HG02970 (cell line): ENCODE measurements around the gene TGM5.

ENCODE experiments used
- ATAC-seq: cut with Tn5 transposase; IDR thresholded peaks from one replicate; pipeline ENCODE4 v1.9.1; 2021; ENCODE audit warnings: mild to moderate bottlenecking, moderate library complexity, moderate number of reproducible peaks; ENCODE audit not compliant: unreplicated experiment, low FRiP score

Gene TGM5

DNA sequence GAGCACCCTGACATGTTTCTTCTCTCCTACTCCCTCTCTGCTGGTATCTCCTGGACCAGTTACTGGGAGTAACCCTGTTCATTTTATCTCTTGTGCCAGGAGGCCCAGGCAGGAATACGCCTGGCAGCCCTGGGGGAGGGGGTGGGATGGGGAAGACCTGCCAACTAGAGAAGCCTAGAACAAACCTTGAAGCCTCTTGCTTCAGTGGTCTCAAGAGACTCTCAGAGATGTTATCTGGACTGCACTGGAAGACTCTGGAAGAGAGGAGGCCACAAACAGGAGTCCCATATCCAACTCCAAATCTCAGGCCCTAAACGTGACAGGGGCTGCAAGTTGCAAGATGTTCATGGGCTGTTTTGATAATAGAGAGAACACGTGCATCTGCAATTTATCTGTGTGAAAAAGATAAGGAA, 45.7 kb downstream of the TGM5 start, which contains the start of gene EPB42:
EPB42 (minus strand) TSS at position 28 of the 413 bp plus-strand sequence. CDS start 193 bp downstream, outside the sequence.
- ATAC-seq = no peak

DNA sequence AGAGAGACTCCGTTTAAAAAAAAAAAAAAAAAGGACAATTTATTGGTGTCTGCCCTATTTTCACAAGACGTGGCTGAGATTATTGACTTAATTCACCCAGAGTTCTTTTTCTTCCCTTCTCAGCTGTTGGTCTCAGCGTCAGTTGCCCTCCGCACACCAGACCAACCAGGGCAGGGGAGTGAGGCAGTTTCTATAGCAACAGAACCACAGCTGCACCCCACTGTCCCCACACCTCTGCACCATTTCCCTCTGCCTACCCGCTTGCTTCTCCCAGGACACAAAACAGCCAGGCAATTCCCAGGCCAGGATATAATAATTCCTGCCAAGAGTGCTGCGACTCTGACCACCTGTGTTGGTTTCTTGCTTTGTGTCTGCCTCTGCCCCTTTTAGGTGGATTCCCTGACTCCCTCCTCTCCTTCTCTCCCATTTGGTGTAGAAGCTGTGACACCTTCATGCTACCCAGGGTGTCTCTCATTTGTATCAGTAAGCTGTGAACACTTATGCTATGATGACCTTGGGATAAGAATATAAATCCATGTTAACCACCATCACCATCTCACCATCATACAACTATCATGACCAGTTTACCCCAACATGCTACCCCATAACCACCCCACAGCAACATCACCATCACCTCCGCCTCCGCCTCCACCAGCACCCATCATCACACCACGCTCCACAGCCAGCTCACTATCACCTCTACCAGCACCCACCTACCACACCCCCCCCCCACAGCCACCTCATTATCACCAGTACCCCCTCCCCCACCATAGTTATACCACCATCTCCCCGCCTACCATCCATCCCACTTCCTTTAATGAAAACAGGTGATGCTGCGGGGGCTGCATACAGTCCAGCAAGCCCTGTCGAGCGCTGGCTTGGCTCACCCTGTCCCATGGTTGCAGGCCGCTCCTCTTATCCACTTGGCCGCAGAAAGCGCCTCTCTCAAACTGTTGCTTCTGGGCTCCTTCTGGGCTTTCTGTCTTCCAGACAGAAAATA, 46.5 kb downstream of the TGM5 start:
- no peak for ATAC-seq

DNA sequence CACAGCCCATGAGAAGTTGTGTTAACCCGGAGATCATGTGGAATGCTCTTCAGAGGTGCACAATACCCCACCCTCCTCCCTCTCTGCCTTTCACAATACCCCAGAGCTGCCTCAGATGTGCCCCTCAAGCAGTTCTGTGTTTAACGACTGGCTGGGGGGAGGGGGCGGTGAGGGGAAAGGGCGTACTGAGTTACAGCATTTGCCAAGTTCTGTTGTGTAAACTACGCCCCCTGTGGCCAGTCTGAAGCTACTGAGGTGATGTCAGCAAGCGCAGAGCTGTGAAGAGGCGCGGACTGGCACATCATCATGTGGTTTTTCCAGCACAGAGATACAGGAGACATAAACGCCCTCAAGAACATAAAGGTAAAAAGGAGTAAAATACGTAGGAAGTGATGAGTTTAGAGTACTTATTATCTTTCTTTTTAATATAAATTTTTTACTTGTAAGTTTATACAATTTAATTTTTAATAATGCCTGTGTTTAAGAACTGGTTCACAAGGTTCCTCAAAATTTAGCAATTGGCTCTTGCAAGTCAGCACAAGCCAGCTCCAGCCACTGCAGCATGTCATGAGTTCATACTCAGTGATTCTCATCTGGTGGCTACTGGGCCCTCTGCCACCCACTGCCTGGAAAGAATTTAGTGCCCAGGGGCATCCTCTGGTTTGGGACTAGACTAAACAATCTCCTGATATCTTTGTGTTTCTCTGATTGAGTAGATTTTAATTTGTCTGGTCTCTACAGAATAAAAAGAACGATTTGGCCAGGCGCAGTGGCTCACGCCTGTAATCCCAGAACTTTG, 47.6 kb downstream of the TGM5 start:
- no peak for ATAC-seq

DNA sequence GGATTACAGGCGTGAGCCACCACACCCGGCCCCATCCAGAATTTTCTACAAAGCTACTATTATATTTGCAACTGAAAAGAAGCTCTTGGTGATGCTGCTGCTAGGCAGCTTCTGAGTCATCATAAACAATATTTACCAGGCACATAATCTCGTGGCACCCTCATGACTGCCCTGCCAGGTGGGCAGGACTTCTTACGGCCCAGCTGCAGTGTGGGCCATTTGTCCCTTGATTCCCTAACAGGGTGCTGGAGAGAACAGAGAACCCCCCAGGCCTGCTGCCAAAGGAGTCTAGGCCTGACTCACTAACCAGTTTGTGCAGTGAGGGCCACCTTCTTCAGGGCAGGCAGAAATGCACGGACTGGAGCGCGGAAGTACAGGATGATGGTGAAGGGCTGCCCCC, 50.8 kb downstream of the TGM5 start:
- no peak for ATAC-seq

DNA sequence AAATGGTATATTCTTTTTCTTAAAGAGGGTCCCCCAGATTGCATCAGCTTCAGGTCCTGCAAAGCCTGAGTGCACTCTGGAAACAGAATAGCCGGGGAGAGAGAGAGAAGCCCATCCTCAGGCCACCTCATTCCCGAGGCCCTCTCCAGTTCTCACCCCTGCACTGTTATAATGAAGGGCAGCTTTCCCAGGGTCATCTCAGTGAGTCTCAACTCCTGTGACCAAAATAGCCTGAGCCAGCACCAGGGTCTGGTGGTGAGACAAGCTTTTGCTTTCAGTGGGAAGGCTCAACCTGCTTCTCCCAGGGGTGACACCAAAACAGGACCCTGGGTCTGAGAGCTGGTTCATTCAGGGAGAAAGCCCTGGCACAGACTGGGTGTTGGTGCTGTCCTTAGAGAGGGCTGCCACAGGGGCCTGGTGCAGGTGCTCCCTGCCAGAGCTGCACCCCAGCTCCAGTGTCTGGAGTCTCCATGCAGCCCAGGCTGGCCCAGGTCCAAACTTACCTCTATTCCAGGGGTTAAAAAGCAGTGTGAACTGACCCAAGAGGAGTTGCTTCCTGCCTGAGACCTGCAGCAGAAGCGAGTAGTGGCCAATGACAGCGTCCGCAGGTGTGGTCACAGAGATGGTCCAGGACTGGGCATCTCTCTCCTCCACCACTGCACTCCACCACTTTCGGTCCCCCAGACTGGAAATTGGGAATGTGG, 52.0 kb downstream of the TGM5 start:
- ATAC-seq = no peak

DNA sequence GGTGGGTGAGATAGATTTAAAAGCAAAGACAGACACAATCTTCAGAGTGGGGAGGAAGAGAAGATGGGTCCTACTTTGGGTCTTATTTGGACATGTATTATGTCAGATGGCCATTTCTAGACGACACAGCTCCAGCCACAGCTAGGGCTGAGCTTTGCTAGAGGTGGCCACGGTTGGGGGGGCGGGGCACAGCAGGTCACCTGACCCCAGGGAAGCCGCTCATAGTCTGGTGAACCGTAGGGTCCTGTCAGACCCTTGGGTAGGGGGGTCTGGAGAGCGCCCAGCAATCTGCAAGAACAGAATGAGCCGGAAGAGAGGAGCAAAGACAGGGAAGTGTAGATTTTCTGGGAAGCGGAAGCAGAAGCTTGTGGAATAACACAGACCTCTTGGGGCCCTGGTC, 52.6 kb downstream of the TGM5 start:
- no peak for ATAC-seq

DNA sequence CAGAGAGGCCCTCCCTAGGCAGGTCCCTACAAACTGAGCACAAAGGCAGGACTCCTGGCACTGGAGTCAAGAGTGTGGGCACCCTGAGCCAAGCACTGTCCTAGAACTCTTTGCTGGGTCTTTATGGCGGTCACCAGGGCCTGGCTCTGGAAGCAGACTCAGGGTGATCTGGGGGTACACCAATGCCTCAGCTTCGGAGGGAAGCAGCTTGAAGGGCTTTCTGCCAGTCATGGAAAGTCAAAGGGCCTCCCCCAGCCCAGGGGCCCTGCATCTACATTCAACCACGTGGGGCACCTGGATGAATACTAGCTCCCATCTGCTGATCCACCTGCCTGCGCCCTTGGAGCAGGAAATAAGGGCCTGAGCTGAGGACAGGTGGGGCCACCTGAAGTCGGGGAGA, 53.3 kb downstream of the TGM5 start:
- ATAC-seq = no peak

DNA sequence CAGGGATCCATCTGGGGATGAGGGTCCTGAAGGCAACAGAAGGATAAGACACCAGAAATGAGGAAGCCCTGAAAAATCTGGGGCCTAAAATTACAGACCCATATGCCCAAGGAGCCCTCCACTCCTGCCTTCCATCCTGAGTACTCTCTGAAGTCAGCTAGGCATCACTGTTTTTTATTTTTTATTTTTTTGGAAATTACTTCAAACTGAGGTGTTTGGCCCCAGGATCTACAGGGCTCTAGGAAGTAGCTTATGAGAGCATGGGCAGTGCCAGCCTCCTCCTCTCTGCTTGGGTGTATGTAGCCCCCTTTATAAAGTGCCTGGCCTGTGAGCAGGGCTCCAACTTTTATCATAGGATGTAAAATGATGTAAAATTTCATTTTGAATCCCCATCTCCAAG, 53.8 kb downstream of the TGM5 start:
- ATAC-seq = no peak

DNA sequence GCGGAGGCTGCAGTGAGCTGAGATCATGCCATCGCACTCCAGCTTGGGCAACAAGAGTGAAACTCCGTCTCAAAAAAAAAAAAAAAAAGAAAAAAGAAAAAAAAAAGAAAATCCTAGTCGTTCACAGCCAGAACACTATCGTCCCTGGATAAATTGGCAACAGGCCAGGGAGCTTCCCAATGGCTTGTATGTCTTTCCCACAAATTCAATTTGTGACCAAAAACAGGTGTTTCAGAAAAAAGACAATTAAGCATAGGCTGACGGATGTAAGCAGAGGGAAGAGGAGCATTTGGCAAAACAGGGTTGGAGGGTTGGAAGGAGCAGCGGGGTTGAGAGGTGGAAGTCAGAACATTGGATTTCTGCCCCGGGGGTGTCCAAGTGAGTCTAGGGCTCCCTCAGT, 54.4 kb downstream of the TGM5 start:
- no peak for ATAC-seq

DNA sequence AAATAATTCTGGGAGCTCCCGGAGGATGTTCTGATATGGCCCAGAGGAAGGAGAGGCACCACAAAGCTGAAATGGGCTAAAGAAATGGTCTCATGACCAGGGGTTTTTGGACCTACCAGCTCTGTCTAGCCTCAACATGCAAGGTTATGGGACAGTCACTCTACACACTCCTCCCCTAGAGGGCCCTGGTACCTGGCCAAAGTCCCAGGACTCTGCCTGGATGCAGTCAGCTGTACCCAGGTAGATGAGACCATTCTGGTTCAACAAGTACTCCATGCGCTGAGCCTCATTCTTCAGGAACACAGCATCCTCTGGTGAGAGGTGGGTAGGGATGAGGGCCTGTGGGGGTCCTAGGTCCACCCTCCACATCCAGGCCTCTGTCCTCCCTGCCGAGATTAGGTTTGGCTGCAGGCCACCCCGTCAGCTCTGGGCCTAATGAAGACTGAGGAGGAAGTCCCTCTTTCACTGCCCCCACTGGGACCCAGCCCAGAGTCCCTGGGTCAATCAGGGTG, 55.4 kb downstream of the TGM5 start:
- no peak for ATAC-seq

DNA sequence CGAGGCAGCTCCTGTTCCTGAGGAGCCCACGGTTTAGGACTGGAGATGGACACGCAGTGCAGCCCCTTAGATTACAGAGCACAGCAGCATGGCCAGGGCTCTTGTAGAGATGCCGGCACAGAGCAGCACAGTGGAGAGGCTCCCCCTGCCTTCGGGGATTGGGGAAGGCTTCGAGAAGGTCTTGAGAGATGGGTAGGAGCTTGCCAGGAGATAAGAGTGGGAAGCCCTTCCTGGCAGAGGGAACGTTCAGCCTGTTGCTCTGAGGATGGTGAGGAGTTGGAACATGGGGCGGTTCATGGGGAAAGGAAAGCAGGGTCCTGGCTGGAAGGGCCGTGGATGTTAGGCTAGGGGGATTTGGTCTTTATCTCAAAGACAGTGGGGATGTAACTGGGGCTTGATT, 55.9 kb downstream of the TGM5 start:
- ATAC-seq = no peak

DNA sequence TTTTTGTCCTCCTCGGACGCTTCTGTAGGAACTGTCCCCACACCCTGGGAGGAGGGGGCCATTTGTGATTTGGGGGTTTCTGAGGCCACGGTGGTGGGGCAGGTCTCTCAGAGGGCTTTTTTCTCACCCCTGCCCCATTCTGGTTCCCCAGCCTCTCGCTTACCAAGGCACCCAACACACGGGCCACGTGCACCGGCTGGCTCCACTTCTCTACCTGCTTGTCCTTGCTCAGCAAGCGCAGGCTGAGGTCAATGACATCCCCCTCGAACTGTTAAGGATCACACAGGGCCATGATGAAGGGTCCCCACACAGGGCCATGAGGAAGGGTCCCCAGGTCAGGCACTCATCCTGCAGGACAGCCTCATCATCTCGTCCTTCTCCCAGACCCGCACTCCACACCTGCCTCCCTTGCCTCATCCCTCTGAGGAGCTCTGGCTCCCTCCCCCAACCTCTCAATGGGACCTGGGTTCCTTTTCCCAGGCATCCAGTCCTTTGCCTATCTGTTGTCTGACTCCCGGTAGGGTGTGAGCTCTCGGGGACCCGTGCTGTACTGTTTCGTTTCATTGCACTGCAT, 56.5 kb downstream of the TGM5 start:
- no peak for ATAC-seq

DNA sequence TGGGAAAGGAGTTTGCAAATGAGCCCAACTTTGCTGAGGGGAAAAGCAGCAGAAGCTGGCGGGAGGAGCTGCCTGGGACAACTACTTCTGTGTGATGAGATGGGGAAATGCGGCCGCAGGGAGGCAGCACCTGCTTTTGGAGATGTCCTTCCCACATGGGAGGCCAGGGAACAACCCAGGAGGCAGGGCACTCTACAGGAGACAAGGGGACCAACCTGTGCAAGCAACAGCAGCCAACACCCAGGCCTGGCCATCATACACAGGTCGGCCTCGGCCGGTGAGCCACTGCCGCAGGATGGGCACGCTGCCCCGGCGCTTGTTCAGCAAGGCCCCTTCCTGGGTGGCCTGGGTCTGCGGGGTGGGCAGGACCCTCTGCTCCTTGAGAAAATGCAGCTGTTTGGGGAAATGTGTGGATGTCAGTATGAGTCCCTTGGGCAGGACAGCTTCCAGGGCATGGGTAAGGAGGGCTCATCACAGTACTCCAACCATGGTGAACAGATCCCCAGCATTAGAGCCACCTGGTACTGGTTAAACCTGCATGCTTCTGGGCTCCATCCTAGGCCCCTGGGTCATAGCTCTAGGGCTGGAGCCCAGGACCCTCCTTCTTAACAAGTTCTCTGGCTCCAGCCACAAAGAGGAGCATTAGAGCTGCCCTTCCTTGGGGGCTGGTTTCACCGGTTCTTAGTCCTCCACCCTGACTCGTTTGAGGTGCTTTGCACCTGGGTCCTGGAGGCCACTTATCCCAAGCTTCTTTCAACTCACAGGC, 57.5 kb downstream of the TGM5 start:
- ATAC-seq = no peak

DNA sequence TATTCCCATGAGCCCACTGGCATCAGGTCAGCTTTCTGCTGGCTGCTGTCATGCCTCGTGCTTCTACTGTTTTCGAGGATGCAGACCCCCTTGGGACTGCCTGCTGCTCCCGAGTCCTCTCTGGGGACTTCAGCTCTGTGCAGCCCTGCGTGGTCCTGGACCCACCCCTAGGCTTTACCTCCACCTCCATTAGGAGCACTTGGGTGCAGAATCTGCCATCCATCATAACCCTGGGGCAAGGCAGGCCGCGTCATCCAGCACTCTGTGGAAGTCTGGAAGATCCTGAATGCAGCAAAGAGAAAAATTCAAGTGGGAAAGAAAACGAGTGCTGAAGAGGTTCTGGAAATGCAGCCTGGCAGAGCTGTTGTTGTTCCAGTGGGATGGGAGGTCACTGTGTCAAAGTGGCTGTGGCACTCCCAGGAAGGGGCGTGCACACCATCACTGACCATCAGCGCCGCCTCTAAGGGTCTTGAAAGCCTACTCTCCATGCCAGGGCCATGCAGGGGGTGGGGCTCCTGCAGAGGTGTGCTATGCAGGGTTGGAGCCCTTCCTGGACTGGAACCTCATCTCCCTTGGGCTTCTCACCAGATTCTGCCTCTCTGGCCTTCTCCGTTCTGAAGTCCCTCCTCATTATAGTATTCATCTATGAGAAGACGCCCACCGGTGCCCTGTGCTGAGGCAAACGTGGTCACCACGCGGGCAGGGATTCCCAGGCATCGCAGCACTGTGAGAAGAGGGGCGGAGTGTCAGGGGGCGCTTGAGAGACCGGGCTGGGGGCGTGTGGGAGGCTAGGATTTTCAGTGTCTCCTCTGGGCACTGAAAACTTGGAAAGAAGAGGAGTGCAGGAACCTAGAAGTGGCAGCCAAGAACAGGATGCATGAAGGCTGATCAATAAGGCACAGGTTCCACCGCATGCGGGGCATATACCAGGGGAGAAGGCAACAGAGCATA, 58.4 kb downstream of the TGM5 start:
- ATAC-seq = no peak

DNA sequence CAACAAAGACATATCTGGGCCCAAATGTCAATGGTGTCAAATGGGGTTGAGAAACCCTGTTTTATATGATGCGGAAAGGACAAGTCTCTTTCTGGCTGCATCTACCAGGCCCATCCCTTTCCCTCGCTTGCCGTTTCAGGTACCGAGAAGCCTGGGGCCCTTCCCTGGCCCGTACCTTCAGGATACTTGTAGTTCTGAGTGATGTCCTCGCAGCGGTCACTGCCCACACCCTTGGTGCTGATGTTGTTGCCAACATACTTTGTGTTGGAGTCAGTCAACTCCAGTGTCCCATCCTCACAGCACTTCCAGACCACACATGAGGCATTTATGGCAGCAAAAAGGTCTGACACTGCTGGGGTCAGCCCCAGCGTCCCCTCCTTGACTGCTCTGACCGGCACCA, 59.7 kb downstream of the TGM5 start:
- ATAC-seq = no peak

DNA sequence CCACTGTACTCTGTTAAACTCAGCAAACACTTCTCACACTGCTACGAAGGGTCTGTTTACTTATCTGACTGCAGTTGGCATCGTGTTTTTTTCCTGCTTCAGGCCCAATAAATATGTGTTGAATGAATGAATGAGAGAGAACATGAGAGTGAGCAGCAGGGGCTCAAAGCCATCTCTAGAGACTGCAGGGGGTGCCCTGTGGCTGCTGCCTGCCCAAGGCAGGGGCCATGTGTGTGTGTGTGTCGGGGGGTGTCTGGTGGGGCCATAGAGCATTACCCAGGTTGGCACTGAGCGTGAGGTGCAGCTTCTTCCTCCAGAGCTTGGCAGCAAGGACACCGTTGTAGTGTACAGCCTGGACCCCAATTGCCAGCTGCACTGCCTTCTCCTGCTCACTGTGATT, 60.7 kb downstream of the TGM5 start:
- ATAC-seq = no peak

DNA sequence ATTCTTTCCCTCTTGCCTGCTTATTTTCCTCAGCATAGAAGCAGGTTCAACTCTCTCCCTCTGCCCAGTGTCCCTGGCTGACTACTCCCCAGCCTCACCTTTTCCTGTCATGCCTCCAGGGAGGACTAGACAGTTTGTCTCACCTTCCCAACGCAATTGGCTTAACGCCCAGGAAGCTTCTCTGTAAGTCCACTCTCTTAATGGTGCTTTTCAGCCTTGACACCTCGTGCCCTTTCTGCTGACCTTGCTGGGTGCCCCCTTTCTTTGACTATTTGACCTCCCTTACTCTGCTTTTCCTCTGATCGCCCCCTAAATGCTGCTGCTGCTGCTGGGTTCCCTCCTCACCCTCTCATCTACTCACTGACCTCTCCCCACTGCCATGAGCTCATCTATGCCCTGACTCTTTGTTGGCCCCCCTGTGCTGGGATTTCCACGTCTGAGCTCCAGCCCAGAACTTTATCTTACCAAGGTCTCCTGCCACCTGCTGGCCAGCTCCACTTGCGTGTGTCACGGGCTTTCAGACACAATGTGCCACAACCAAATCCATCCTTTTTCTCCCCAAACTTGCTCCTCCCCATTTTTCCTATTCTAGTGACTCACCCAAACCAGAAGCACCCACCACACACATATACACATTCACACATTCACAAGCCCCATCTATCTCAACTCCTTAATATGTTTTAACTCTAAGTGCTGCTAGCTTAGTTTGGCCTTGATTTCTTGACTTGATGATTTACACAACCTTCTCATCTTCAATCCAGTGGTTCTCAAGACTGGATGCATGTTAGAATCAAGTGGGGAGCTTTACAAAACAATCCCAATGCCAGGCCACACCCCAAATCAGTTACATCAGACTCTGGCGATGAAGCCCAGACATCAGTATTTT, 62.5 kb downstream of the TGM5 start:
- no peak for ATAC-seq
